ENCODE measurements around the gene C20orf204. TPM values are rescaled to one million over a fixed set of nuclear protein-coding genes. Genes with fewer than 3 reads are reported as not detected.

Gene C20orf204
- total and polyA plus RNA-seq, 9 of the 15 experiments (the other 6 are each of a cell fraction or from before 2014, with no cell fraction given), result 0.11 to 1.1 (median 0.36) TPM; not detected in 2

DNA sequence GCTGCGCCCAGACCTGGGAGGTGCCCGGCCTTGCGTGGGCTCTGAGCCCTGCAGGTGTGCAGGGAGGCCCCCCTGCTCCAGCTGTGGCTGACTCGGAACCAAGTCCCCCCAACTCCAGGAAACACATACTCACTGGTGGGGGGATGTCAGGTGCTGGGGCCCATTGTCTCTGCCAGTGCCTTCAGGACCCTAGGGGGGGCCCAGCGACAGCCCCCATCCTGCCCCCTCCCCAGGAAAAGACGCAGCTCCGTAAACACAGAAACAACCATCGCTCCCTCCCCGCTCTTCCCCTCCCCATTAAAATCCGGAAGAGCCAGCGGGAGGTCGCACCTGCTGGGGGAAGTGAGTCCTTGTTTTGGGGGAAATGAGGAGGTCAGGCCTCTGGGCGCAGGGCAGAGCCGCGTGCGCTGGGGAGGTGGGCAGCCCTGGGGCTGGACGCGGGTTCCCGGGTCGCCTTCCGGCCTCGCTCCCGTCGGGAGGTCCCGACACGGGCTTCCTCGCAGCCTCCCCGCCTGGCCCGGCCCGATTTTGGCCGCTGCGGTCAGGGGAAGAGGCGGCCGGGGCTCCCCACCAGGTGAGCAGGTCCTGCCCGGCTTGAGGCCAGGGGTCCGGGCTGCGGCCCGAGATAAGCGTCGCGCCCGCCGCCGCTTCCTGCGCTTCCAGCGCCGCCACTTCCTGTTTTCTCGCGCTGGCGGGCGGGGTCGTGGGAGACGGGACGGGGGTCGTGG, 6.2 kb downstream of the C20orf204 start (continued):
- TF ChIP-seq, protein P1, sequence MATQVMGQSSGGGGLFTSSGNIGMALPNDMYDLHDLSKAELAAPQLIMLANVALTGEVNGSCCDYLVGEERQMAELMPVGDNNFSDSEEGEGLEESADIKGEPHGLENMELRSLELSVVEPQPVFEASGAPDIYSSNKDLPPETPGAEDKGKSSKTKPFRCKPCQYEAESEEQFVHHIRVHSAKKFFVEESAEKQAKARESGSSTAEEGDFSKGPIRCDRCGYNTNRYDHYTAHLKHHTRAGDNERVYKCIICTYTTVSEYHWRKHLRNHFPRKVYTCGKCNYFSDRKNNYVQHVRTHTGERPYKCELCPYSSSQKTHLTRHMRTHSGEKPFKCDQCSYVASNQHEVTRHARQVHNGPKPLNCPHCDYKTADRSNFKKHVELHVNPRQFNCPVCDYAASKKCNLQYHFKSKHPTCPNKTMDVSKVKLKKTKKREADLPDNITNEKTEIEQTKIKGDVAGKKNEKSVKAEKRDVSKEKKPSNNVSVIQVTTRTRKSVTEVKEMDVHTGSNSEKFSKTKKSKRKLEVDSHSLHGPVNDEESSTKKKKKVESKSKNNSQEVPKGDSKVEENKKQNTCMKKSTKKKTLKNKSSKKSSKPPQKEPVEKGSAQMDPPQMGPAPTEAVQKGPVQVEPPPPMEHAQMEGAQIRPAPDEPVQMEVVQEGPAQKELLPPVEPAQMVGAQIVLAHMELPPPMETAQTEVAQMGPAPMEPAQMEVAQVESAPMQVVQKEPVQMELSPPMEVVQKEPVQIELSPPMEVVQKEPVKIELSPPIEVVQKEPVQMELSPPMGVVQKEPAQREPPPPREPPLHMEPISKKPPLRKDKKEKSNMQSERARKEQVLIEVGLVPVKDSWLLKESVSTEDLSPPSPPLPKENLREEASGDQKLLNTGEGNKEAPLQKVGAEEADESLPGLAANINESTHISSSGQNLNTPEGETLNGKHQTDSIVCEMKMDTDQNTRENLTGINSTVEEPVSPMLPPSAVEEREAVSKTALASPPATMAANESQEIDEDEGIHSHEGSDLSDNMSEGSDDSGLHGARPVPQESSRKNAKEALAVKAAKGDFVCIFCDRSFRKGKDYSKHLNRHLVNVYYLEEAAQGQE (IDR thresholded peaks at IDR 0.05; ENCODE audit: borderline replicate concordance), result 0 out of 2 replicates have a peak, but pooled peaks have one; percentile 7
- TF ChIP-seq, protein P1 (CRISPR knock-in tag; IDR thresholded peaks at IDR 0.05; ENCODE audit: low read depth), result no peak
- TF ChIP-seq CBFA2T2 (conservative IDR thresholded peaks at IDR 0.05), result peak; percentile 63
- TF ChIP-seq SUPT5H (IDR thresholded peaks at IDR 0.05), result peak; percentile 50; the same call in 1 of the 2 replicates
- no peak for TF ChIP-seq TAF1 (IDR thresholded peaks at IDR 0.05; ENCODE audit: control insufficient read depth, extremely low read depth, insufficient read depth, low read length, severe bottlenecking)
- TF ChIP-seq, protein P2, sequence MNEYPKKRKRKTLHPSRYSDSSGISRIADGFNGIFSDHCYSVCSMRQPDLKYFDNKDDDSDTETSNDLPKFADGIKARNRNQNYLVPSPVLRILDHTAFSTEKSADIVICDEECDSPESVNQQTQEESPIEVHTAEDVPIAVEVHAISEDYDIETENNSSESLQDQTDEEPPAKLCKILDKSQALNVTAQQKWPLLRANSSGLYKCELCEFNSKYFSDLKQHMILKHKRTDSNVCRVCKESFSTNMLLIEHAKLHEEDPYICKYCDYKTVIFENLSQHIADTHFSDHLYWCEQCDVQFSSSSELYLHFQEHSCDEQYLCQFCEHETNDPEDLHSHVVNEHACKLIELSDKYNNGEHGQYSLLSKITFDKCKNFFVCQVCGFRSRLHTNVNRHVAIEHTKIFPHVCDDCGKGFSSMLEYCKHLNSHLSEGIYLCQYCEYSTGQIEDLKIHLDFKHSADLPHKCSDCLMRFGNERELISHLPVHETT (CRISPR knock-in tag; conservative IDR thresholded peaks at IDR 0.05 in 1 of 2, IDR thresholded peaks at IDR 0.05 in 1 of 2), result no peak
- peak; percentile 37; the same call in 1 of the 2 replicates for TF ChIP-seq MYC (IDR thresholded peaks at IDR 0.05; ENCODE audit: low read depth, low read length)
- TF ChIP-seq MYC (CRISPR knock-in tag; IDR thresholded peaks at IDR 0.05; ENCODE audit: borderline replicate concordance, low read depth), result no peak
- TF ChIP-seq ZFX (CRISPR knock-in tag; IDR thresholded peaks at IDR 0.05), result peak; percentile 74
- TF ChIP-seq GATAD2B (IDR thresholded peaks at IDR 0.05; ENCODE audit: borderline replicate concordance), result peak; percentile 69; the same call in 1 of the 2 replicates
- peak; percentile 41; the same call in 1 of the 2 replicates for TF ChIP-seq ATF7 (IDR thresholded peaks at IDR 0.05)
- peak; percentile 62; the same call in 1 of the 2 replicates for TF ChIP-seq GABPB1 (CRISPR knock-in tag; IDR thresholded peaks at IDR 0.05)
- TF ChIP-seq ARID1B (IDR thresholded peaks at IDR 0.05), result peak; percentile 82
- no peak for TF ChIP-seq EHMT2 (IDR thresholded peaks at IDR 0.05)
- no peak for TF ChIP-seq PHTF2 (CRISPR knock-in tag; IDR thresholded peaks at IDR 0.05)
- peak; percentile 45 for TF ChIP-seq VEZF1 (CRISPR knock-in tag; IDR thresholded peaks at IDR 0.05)
- peak; percentile 67 for TF ChIP-seq LCOR (CRISPR knock-in tag; IDR thresholded peaks at IDR 0.05)
